Globus pallidus (tissue), 1 donor: ENCODE results near the gene WDFY1.
A peak's percentile ranks its signal among the peaks of the same experiment; 100 is the strongest.

Experiments
- DNase-seq: peaks from one replicate; pipeline ENCODE4 v3.0.0-alpha.2; 2015; ENCODE audit warnings: low spot score

WDFY1 gene, protein sequence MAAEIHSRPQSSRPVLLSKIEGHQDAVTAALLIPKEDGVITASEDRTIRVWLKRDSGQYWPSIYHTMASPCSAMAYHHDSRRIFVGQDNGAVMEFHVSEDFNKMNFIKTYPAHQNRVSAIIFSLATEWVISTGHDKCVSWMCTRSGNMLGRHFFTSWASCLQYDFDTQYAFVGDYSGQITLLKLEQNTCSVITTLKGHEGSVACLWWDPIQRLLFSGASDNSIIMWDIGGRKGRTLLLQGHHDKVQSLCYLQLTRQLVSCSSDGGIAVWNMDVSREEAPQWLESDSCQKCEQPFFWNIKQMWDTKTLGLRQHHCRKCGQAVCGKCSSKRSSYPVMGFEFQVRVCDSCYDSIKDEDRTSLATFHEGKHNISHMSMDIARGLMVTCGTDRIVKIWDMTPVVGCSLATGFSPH

GRCh38 chr2:223944703-223945531, at the start of gene WDFY1:
WDFY1 (minus strand) TSS chr2:223945335; CDS start chr2:223945284, 51 bp downstream.
- DNase-seq, result peak; percentile 91

DNA sequence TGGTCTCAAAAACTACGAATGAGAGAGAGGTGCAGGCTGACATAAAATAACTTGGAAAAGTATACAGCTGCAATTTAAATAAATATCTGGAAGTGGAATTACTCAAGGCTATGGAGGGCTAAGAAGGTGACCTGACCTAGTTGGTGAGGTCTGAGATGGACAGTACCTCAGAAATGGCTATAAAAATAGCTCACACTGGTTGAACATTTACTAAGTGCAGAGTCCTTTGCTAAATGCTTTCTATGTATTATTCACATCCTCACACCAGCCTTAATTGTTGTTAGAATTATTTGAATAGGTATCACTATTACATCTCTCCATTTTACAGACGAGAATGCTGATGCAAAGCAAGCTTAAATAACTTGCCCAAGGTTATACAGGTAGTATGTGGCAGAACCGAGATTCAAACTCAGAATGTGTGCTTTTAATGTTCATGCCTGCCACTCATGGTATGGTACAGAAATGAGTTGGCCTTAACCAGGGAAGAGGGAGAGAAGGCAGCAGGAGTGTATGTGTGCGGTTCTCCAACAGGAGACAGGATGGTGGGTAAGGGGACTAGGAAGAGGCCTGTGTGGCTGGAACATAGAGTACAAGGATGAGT, 49.5 kb upstream of the WDFY1 start:
- no peak for DNase-seq

DNA sequence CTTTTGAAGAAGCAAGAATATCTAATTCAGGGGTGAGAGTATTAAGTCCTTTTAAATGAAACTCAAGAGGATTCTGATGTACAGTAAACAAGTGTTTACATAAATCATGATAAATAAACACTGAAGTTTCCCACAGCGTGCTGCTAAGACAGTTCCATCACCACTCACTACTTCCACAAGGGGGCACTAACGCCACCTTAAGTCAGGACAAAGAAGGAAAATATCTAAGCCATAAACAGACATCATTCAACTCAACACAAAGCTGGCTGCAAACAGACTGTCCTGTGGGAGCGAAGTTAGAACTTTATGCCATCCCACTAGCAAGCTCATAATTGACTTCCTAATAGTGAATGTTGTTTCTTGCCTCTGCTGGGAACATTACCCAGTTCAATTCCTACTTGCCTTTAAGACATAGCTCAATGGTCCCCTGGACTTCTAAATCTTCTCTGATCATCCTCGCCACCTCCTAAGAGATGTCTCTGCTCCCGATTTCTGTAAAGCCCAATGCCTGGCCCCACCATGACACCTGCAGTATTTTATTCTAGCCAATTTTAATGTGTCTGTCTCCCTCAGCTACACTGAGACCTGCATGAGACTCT, 48.6 kb upstream of the WDFY1 start:
- peak; percentile 81 for DNase-seq

DNA sequence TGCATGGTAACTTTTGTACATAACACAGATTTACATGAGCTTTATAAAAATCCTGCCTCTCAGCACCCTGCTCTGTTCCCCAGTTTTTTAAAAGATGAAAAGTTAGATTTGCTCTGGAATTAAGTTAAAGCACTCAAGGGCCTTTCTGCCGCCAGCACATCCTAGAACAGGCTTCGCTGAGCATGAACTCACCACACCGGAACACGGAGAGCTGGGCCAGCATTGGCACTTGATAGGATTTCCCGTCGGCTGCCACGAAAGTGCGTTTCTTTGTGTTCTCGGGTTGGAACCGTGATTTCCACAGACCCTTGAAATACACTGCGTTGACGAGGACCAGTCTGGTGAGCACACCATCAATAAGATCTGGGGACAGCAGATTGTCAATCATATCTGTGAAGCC, 46.5 kb upstream of the WDFY1 start:
- DNase-seq, result no peak

DNA sequence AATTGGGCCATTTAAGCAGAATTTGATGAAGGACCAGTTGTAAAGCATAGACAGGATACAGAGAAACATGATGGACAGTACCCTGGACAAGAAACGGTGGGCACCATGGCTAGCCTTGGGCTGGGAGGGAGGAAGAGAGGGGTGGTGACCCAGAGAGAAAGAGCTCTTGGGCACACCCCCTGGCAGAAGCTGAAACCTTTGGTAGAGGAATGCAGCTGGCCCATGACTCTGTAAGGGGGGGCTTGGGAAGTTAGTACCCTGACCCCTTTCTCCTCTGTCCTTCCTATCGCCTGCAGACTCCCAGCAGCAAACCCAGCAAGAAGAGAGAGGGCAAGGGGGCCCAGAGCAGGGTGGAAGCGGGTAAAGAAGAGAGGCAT, 44.7 kb upstream of the WDFY1 start:
- no peak for DNase-seq

GRCh38 chr2:223989206-223989855, 44.2 kb upstream of the WDFY1 start:
- no peak for DNase-seq

DNA sequence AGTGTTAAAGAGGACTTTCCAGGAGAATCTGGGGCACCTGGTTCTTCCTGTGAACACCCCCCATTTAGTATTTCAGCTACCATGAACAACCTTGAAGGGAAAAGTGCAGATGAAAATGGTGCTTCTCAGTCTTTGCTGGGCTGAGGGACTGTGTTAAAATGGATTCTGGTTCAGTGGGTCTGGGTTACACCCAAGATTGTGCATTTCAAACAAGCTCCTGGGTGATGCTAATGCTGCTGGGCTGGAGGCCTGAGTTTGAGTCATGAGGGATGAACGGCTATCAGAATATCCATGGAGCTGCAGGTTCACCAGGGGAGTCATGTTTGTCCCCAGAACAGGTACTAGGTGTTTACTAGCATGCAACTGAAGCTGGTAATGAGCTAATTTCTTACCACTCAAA, 36.1 kb upstream of the WDFY1 start:
- no peak for DNase-seq

GRCh38 chr2:223980803-223981202, 35.7 kb upstream of the WDFY1 start:
- no peak for DNase-seq

GRCh38 chr2:223980397-223980735, 35.2 kb upstream of the WDFY1 start:
- no peak for DNase-seq

GRCh38 chr2:223979730-223980396, 34.7 kb upstream of the WDFY1 start:
- DNase-seq, result no peak

GRCh38 chr2:223978451-223978850, 33.3 kb upstream of the WDFY1 start:
- no peak for DNase-seq

DNA sequence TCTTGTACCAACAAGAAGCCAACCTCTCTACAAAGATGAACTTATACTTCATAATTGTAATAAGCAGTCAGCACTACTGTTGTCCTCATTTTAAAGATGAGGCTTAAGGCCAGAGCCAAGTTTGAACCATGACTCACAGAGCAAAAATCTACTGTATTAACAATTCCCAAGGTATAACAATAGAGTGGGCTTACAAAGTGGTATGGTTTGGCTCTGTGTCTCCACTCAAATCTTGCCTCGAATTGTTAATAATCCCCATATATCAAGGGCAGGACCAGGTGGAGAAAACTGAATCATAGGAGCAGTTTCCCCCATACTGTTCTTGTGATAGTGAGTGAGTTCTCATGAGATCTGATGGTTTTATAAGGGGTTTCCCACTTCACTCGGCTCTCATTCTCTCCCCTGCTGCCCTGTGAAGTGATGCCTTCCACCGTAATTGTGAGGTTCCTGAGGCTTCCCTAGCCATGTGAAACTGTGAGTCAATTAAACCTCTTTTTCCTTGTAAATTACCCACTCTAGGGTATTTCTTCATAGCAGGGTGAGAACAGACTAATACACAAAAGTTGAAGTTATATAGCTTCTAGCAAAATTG, 31.6 kb upstream of the WDFY1 start:
- no peak for DNase-seq

DNA sequence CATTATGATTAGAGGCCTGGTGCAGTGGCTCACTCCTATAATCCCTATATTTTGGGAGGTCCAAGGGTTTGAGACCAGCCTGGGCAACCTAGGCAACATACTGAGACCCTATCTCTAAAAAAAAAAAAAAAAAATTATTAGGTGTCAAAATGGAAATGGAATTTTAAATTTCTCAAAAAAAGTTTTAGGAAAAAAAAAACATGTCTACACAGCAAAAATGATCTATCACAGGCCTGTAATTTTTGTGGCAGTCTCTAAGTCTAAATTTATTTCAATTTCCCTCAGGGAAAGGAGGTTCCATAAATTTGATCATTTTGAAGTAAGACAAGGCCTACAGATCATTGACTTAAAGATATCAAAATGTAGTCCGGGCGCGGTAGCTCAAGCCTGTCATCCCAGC, 28.5 kb upstream of the WDFY1 start:
- no peak for DNase-seq

DNA sequence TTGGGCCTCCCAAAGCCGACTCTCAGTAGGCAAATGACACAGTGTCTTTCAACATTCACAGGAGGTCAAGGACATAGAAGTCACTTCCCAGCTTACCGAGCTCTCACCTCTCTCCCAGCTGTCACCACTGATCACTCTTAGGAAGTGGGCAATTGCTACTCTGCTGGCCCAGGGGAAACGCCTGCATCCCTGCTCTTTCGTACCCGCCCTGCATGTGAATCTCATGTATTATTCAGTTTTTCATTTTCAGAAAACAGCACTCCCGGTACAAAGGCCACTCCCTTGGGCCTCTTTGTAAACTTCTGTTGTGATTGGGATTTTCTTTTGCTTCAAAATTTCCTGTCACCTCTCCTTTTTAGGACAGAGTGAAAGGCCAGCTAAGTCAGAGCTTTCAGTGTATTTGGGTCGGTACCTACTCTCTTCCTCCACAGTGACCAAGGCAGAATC, 27.5 kb upstream of the WDFY1 start:
- no peak for DNase-seq

- no peak for DNase-seq
These were observed 26.6 kb upstream of the WDFY1 start for GRCh38 chr2:223971731-223972130.

DNA sequence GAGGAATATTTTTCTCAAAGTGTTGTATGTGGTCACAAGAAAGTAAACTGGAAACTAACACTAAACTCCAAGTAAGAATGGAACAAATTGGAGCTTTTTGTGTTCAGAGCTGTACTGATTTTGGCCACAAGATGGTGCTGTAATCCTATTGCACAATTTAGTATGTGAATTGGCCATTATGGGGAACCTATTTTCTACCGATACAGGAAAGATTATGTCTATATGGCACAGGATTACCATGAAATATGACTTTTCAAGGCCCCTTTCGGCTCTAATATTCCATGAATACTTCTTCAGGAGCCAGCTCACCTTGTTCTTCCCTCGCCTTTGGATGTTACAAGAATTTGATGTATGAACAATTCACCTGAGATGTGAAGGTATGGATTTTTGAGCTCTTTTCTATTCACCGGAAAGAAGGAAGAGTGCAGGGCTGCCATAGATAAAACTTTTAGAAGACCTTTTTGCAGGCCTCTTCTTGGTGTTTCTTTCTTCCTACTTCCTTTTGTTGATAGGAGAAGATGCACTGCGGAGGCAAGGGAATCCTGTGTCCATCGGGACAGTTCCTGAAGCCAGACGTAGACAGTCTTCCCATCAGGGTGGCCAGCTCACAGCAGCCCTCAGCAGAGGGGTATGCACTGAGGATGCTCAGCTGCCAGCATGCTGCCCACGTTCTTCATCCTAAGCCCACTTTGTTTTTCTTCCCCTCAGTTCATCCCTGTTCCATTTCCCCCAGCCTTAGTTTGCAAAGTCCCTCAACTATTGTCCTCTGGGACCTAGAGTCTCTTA, 25.4 kb upstream of the WDFY1 start:
- DNase-seq, result peak; percentile 64

DNA sequence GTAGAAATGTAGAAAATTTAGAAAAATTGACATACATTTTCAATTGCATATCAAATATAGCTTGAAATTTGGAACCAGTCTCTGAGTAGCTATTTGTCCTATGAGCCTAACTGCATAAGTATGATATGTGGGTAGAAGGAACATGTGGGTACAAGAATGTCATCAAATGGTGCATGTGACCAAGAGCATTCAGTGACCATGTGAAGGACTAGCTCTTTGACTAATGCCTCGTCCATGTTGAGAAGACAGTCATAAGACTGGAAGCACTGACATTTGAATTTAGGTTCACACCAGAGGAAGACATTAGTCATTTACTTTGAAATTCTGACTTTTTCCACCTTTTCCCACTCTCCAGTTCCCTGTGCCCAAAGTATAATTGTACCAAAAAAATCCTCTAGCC, 24.7 kb upstream of the WDFY1 start:
- no peak for DNase-seq

DNA sequence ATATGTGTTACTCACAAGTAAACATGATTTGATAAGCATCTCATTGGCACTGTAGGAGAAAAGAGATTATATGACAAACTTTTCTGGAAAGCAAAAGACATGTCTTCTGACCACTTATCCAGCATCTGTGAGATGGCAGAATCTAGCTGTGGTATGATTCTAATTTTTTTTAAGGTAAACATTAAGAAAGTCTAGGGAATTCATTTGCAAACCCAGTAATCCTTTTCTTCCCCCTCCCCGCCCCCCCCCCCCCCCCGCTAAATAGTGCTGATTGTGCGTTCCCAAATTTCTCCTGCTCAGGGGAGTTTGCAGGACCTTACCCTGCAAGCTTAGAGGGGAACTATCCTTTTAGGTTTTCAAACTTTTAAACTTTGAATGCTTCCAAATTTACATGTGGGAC, 24.2 kb upstream of the WDFY1 start:
- DNase-seq, result no peak

DNA sequence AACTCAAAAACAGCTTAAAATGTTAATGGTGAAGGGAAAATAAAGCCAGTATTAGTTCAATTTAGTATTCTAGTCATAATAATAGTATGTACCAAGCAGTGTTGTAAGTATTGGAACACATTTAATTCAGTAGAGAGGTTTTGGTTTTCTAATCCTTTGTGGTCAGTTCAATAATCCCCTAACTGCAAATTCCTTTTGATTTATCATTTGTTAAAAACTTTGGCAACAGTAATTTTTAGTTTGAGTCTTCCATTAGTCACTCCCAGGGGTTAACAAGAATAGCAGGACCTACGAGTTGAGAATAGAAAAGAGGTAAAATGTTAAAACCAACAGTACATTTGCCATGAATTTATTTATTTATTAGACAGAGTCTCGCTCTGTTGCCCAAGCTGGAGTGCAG, 22.8 kb upstream of the WDFY1 start:
- DNase-seq, result no peak

DNA sequence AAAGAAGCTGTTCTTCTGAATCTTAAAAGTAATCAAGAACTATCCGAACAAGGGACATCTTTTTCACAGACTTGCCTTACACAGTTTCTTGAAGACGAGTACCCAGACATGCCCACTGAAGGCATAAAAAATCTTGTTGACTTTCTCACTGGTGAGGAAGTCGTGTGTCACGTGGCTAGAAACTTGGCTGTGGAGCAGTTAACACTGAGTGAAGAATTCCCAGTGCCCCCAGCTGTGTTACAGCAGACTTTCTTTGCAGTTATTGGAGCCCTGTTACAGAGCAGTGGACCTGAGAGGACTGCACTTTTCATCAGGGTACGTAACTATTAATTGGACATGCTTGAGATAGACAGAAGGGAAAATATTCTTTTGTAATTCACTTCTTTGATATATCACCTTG, 14.6 kb upstream of the WDFY1 start:
- peak; percentile 54 for DNase-seq
